ENCODE data around the gene CD52. TPM values are rescaled to one million over a fixed set of nuclear protein-coding genes. Genes with fewer than 3 reads are reported as not detected.
"Not testable (repeated sequence)": the region's sequence is repeated elsewhere in the genome, so short reads cannot be mapped to it uniquely, and the experiment has no call there.

CD52 gene
- total RNA-seq, 4 donors from 2014 or later: 1.8 to 2.7 (median 2.2) TPM; not detected in 1

DNA sequence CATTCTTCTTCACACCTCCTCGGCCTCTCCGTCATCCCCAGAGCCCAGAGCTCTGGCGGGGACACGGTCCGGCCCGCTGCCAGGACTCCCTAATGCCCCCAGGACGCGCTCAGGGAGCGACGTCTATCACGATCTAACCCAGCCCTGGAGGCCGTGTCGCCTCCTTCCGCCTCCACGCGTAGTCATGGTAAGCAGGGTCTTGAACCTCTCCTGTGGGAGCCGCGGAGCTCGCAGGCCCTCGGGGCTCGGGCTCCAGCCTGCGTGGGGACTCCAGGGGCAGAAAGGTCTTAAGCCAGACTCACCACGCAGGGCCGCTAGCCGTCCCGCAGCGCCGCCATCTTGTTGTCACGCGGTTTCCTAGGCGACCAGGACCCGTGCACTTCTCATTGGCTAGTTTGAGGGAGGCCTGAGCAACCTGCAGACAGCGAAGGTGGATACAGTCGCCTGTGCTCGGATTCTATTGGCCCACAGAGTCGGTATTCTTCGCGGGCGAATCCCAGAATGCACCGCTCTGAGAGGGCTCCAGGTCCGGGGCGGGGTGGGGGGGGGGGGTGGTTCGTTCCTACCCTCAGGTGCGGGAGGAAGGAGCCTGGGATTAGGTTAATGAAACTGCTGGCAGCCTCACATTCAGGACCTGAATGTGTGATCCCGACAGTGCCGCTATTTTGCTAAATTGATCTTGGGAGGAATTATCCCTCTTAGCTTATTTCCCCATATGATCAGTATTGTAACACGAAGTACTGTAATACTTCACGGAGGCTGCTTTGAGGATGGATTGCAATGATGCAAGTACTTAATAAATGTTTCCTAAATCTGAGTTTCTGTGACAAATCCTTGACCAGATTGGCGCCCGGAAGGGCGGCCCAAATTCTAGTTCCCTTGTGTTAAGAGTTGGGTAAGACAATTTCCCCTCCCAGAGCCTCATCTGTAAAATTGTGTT is 11.2 kb upstream of the CD52 start, which contains the start of gene UBXN11:
TSS of gene UBXN11 (minus strand) at position 347 of the 940 bp plus-strand sequence. CDS start 3,753 bp downstream, outside the sequence.
- ATAC-seq: peak; percentile 96
- 14 to 16% methylated on average over 5 to 7 of the region's 51 CpGs for WGBS, 2 donors (ENCODE audit: low coverage in 1 of 2)
- Histone ChIP-seq H3K9me3 (no peaks in the 10 kb centered on the region), H3K27ac (peak within 1 kb of the TSS; percentile 1 to 72 (median 58)), H3K4me1 (peaks cover 0 to 18% (median 6%) of the 10 kb centered on the region in 3 donors), H3K4me3 (peak within 1 kb of the TSS; percentile 58 to 73), H3K36me3 (no peaks in the 10 kb centered on the region), H3K27me3 (peaks cover 2% of the 10 kb centered on the region)
- TF ChIP-seq POLR2AphosphoS5 (IDR thresholded peaks at IDR 0.05) (no peak), CTCF (IDR thresholded peaks at IDR 0.05) (peak in 1 of 4 experiments; percentile 16), POLR2A (IDR thresholded peaks at IDR 0.05) (peak in 1 of 2 donors; percentile 11), EP300 (IDR thresholded peaks at IDR 0.05) (no peak)

- peaks cover 3% of the 10 kb centered on the region for H3K27me3 ChIP-seq
- 40 to 47% methylated on average over 4 to 5 of the region's 6 CpGs for WGBS, 2 donors (ENCODE audit: low coverage in 1 of 2)
- no peak for ATAC-seq
- peaks cover 0 to 18% (median 6%) of the 10 kb centered on the region in 3 donors for H3K4me1 ChIP-seq
- no peaks in the 10 kb centered on the region for H3K9me3 ChIP-seq
- H3K36me3 ChIP-seq: no peaks in the 10 kb centered on the region
- no peak for TF ChIP-seq POLR2A (IDR thresholded peaks at IDR 0.05)
- no peak for TF ChIP-seq POLR2AphosphoS5 (IDR thresholded peaks at IDR 0.05)
- no peak for TF ChIP-seq EP300 (IDR thresholded peaks at IDR 0.05)
- TF ChIP-seq CTCF (IDR thresholded peaks at IDR 0.05): no peak
- H3K4me3 ChIP-seq: no peak overlapping the region
- H3K27ac ChIP-seq: peak overlapping the region in 2 of 4 donors; percentile 52 to 65
These were observed 10.4 kb upstream of the CD52 start for GRCh38 chr1:26307363-26307781.

- not testable (repeated sequence) for H3K27ac ChIP-seq, ATAC-seq
- 60 to 76% methylated on average over 6 to 7 of the region's 21 CpGs for WGBS, 2 donors (ENCODE audit: low coverage in 1 of 2)
These were observed 9.5 kb upstream of the CD52 start for GRCh38 chr1:26307966-26308899.

GRCh38 chr1:26314501-26314900 is 3.3 kb upstream of the CD52 start:
- TF ChIP-seq CTCF (IDR thresholded peaks at IDR 0.05) (no peak), POLR2AphosphoS5 (IDR thresholded peaks at IDR 0.05) (no peak), EP300 (IDR thresholded peaks at IDR 0.05) (no peak), POLR2A (IDR thresholded peaks at IDR 0.05) (no peak)
- Histone ChIP-seq H3K27ac (no peak overlapping the region), H3K4me3 (no peak overlapping the region), H3K36me3 (no peaks in the 10 kb centered on the region), H3K9me3 (no peaks in the 10 kb centered on the region), H3K27me3 (peaks cover 9% of the 10 kb centered on the region), H3K4me1 (no peaks in the 10 kb centered on the region)
- ATAC-seq: no peak
- WGBS, 2 donors (ENCODE audit: low coverage in 1 of 2): 78 to 83% methylated on average over 5 of the region's 5 CpGs

More at GRCh38 chr1:26307966-26308899, 9.5 kb upstream of the CD52 start:
- H3K4me3 ChIP-seq, H3K27me3 ChIP-seq, H3K36me3 ChIP-seq, H3K9me3 ChIP-seq: not testable (repeated sequence)
- H3K4me1 ChIP-seq: peaks cover 0 to 18% (median 6%) of the 10 kb centered on the region in 3 donors

Measured in gastroesophageal sphincter (tissue), 4 donors.